NCI-H2029 treated with DMSO at 0.1 percent for 48 hours (cell line): Measurements from ENCODE around the gene CACNA1C.

Experiments used
- DNase-seq: peaks from one replicate; lab custom pipeline; 2025; lab: John Stamatoyannopoulos, UW

Gene CACNA1C

GRCh38 chr12:2035431-2036055 is 17.2 kb upstream of the CACNA1C start:
- no peak for DNase-seq

GRCh38 chr12:2039034-2039433 is 13.8 kb upstream of the CACNA1C start:
- DNase-seq = no peak

DNA sequence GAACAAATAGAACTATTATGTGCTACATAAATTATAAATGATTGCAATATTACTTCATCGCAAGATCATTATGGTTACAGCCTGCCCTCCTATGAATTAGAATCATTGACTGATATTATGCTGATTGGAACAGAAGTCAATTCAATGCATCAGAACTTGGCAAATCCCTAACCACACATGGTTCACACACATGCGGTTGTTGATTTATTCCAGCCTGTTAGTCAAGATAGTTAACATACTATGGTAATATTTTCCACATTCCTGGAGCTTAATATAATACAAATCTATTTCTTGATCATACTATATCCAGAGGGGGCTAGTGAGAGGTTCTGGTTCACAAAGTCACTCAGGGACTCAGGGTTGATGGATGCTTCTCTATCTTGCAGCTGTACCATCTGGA is 9.7 kb upstream of the CACNA1C start:
- DNase-seq = no peak

GRCh38 chr12:2044165-2044564 is 8.6 kb upstream of the CACNA1C start:
- no peak for DNase-seq

DNA sequence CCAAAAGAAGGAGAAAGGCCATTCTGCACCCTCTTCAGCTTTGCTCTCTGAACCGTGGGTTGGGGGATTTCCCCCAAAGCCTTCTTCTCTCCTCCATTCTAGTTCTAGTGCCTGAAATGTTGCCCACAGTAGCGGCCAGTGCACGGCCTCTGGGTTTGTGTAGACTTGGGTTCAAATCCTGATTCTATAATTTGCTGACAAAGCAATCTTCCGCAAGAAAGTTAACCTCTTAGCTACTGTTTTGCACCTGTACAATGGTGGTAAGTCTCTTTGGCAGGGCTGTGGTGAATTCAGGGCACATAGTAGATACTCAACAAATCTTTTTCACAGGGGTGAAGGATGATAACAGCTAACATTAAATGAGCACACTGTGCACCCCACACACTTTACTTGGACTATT is 5.8 kb upstream of the CACNA1C start:
- DNase-seq = no peak

DNA sequence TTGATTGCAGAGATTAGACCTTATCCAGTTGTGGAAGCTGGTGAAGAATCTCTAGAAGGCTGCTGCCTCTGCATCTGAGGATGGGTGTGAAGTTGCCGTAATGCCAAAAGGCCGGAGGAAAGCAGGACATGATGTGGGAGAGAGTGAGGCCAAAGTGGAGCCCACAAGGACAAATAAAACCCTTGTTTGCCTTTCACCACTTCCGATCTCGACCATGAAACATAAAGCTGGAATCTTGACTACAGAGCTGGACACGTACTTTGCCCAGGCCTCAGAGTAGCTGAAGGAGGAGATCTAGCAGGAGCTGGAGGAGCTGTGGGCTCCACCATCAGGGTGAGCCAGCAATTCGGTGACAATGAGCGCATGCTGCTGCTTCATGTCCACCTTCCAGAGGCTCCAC is 5.0 kb upstream of the CACNA1C start:
- DNase-seq = no peak

DNA sequence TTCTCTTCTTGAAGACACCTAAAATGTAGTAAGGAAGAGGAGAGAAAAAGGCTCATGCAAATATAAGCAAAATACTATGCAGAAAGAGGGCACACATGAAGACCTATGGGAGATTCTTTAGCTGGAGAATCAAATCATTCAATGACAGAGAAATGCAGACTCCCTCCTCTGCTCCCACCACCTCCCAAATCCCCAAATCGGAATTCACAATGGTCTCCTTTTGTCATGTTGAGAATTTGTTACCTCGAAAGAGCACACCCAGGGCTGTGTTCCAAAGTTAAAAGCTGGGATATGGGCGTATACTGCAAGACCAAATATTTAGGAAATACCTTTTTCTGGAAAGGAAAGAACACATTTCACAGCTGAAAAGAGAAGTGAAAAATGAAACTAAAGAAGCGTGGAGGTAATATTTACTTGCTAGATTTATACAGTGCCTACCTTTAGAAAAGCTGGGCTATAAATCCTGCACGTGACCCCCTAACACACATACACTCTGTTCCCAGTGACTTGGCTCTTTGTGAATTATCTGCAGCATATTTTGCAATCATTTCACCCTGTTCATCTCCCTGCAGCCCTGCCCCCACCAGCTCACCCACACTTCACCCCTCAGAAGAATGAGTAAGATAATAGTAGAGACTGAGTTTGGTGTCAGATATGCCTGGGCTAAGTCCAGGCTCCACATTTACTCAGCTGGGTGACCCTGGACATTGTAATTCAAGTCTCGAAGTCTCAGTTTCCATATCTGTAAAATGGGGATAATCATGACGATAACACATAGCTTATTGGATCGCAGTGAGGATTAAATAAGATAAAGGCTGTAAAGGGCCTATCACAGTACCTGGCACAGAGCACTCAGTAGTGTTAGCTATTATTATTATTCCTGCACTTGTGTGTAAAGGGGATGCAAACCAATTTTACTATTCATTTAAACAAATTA is 2.9 kb upstream of the CACNA1C start:
- DNase-seq = no peak

DNA sequence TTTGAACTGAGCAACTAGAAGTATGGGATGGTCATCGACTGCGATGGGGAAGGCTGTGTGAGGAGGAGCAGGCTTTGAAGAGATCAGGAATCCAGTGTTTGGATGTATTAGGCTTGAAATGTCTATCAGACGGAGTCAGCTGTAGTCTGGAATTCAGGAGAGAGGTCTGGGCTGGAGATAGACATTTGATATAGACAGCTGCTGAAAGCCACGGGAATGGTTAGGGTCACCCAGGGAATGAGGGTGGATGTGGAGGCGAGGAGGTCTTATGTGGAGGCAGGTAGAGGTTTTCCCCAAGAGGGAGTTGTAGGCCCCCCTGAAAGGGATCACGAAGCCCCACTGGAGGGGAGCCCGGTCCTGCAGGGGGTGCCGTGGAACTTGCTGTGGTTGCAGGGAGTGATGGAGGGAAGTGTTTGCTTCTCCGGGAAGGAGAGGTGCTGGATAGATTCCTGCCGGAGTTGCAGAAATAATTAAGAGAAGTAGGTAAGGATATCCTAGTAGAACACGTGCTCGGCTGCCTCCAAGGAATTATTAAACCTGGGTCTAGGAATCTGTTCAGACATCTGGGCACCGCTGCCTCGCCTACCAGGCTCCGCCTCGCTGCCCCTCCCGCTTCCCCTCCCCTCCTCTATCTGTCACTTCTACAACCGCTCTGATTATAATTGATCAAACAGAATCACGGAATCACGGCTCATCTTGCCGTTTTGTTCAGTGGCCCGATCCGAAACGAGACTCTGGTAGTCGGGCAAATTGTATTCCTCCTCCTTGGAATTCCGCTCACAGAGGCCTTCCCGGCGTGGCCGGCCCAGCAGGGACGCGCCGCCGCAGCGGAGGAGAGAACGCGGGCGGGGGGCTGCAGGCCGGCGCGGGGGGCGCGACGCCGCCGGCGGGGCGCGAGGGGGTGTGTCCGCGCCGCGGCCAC is 826 bp upstream of the CACNA1C start:
- DNase-seq = no peak

DNA sequence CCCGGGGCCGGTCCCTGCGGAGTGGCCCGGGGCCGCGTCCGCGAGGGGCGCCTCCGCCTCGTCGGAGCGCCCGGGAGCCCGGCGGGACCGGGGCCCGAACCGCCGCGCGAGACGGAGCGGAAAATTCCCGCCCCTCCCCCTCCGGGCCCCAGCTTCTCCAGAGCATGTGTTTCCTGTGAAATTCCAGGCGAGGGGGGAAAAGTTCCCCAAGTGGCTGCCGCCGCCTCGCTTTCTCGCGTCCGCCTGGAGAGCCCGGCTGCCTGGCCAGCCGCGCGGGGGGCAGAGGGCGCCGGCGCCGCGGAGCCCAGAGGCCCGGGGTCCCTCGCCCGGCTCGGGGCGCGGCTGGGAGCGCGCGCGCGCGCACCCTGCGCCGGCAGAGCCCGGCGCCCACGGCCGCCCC is 904 bp downstream of the CACNA1C start:
- no peak for DNase-seq

DNA sequence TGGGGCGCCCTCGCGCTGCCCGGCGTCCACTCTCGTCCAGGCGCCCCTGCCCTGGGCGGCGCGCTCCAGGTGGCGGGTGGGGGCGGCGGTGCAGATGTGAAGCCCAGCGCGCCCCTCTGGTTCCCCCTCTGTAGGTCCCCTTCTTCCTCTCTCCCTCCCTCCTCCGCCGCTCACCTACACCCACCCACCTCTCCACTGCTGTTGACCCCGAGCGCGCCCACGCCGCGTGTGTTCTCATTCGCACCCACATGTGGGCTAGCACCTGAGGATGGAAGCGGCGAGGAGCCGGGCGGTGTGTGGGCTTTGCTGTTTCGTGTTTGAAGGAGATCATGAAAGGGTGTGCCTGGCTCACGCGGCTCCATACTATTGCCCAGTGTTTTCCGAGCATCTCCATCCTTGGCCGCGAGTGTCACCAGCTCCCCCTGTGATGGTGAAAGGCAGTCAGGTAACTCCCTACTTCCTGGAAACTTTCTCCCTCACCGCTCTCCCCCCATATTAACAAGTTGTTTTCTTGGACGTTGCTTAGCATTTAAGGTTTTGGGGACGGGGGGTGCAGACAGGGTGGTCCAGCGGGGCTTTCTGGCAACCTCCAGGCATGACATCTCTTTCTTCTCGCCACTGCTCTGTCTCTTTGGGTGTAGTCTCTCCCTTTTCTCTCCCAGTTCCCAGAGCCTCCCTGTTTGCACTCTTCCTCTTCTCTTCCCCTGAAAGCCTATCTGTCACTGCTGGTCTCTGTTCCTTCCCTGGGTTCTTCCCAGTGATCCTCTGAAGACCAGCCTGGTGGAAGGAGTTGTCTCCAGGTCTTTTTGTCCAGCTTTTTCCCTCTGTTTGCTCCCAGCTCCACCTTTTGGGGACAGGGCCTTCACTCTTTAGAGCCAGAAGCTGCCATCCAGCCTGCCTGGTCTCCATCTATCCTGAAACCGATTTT is 1.6 kb downstream of the CACNA1C start:
- no peak for DNase-seq

DNA sequence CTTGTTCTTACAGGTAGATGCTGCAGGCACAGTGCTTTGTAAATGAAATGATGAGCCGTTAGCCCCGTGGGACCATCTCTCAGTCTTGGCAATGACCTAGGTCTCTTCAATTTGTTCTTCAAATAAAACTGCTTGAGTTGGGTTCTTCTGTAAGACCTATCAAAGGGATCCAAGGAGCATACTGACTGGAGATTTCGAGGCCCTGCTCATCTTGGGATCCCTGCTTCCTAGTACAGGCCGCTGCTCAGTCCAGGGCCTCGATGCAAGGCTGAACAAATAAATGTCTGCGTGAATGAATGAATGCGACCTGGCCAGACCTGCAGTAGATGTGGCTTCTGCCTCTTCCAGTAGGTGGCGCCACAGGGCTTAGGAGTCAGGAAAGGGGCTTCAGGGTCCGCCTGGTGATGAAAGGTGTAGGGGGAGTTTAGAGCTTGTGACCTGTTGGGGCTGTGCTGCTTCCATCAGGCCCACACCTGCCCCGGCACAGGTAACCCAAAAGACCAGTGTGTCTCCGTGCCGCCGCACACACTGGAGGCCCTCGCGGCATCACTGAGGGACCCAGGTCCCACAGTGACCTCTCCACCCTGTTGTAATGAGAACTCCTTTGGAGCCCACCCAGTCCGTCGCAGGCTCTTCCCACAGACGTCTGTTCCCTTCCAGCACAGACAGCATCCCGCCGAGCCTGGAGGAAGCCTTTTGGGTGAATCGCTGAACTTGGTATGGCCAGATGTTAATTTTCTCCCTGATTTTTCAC is 4.4 kb downstream of the CACNA1C start:
- peak; percentile 9 for DNase-seq

- no peak for DNase-seq
These were observed 5.1 kb downstream of the CACNA1C start for GRCh38 chr12:2057795-2058408.

DNA sequence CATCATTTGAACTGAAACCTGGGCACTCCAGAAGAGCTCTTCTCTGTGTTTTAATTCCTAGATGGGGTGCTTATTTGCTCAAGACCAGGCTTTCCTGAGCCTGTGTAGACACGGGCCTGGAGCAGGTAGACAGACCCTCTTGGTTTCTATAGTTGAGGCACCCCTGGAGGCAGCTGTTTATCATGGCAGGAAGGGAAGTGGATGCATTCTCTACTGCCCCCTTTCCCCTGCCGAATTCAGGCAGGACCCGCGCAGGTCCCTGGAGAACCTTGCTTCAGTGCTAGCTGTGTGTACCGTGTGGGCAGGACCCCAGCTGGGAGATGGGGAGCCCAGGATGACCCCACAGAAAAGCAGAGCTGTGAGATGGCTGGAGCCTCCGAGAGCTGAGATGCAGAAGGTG is 6.0 kb downstream of the CACNA1C start:
- no peak for DNase-seq

DNA sequence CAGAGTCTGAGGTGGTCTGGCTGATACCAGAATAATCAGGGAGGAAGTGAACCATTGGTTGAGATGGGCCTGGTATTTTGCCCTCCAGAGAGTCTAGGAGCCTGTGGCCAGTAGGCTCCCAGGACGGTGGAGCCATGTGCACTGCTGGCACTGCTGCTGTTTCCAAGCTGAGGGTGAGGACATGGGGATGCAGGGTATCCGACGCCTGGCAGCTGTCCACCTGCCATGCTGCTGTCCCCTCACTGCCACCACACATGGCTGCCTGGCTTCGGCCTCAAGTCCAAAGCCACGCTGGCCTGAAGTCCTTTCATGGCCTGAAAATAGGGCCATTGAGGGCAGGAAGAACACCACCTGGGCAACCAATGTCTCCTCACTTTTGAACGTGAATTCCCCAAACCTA is 8.6 kb downstream of the CACNA1C start:
- DNase-seq = no peak

DNA sequence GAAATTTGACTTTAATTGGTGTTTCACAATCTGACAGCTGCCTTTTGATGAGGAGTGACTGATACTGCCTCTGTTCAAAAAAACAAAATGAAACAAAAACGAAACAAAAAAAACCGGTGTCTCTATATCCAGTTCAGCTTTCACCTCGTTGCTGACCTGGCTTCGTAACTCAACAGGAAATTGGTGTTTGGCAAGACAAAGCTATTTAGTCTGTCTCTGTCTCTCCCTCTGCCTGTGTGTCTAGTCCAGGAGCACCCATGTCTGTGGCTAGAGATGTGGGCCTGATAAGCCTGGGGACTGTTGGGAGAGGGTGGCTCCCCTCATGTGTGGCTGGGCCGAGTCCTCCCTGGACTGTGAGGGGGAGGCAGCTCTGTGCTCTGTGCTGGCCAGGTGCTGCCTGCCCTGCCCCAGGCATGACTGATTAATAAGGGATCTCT is 11.3 kb downstream of the CACNA1C start:
- no peak for DNase-seq

DNA sequence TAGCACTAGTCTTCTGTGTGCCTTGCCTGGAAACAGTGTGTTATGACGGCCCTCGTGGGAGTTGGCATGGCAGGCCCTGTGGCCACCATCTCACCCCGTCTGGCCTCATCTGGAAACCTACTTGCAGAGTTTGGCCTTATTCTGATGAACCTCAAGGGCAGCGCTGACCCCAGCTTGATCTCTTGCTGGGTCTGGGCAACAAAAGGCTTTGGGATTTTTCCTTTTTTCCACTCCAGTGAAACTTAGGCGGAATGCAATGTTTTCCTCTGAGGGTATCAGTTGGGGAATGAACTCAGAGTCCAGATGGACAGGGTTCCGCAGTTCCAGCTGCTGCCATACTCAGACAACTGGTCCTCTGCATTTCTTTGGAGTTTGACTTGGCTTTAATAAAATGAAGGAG is 15.9 kb downstream of the CACNA1C start:
- no peak for DNase-seq

GRCh38 chr12:2070440-2071045 is 17.8 kb downstream of the CACNA1C start:
- DNase-seq = no peak

- DNase-seq = no peak
These were observed 22.0 kb downstream of the CACNA1C start for GRCh38 chr12:2074792-2075191.

- no peak for DNase-seq
These were observed 22.9 kb downstream of the CACNA1C start for GRCh38 chr12:2075508-2076195.
